ENCODE measurements around the gene HTR3D.

GRCh38 chr3:184039414-184039813 lies 7.9 kb downstream of the HTR3D start:
- TF ChIP-seq CTCF (IDR thresholded peaks at IDR 0.05; ENCODE audit: low read depth, low read length, poor library complexity, severe bottlenecking) = no peak
- no peak for TF ChIP-seq EZH2phosphoT487 (IDR thresholded peaks at IDR 0.05; ENCODE audit: borderline replicate concordance, low read length)
